GM13977 (cell line): ENCODE measurements around the gene SLC46A2.

Source experiments
- DNase-seq: peaks from one replicate; pipeline ENCODE4 v3.0.0; 2012; ENCODE audit warnings: low spot score
- in situ Hi-C: fragments of 300-500 bp; cut with MboI; formaldehyde crosslinking; loops from one replicate; pipeline ENCODE4 v1.12.0; 2022; ENCODE audit warnings: low sequenced_read_pairs, low pct_unique_long_range_greater_than_20kb, mixed read lengths, inconsistent platforms; ENCODE audit not compliant: unreplicated experiment
- TF ChIP-seq, protein P1 (sequence below): IDR thresholded peaks from 2 replicates; pipeline ENCODE4 v1.5.1; 2012; ENCODE audit warnings: mild to moderate bottlenecking, control low read depth; ENCODE audit not compliant: insufficient read depth; ENCODE audit errors: extremely low read depth, missing control alignments

SLC46A2 gene

DNA sequence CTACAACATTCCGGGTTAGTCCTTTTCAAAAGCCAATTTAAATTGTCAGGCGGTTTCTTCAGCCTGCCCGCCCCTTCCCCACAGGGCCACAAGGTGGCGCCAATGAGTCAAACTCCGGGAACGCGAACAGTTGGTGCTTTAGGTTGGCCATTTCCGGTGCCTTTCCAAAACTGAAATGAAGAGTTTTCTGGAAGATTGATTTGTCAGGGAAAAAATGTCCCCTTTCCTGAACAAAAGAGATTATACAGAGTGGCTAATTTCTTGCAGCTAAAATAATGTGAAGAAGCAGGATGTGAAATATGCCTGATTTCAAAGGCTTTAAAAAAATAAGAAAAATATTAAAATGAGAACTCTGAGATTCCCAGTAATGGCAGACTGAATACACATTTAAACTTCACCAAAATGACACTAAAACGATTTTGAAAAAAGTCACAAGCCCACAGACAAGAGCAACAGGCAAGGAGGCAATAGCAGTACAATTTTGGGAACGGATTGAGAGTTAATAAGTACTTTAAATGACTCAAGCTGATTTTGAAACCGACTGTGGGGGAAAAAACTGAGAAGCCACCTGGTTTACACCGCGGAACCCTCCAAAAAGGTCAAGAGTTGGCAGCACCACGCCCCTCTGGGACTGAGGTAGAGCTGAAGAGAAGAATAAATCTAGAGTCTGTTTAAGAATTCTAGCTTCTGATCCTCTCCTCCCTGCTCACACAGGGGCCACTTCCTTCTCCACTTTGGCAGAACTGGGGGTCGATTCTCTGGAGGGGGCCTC is 45.7 kb downstream of the SLC46A2 start:
- TF ChIP-seq, protein P1, sequence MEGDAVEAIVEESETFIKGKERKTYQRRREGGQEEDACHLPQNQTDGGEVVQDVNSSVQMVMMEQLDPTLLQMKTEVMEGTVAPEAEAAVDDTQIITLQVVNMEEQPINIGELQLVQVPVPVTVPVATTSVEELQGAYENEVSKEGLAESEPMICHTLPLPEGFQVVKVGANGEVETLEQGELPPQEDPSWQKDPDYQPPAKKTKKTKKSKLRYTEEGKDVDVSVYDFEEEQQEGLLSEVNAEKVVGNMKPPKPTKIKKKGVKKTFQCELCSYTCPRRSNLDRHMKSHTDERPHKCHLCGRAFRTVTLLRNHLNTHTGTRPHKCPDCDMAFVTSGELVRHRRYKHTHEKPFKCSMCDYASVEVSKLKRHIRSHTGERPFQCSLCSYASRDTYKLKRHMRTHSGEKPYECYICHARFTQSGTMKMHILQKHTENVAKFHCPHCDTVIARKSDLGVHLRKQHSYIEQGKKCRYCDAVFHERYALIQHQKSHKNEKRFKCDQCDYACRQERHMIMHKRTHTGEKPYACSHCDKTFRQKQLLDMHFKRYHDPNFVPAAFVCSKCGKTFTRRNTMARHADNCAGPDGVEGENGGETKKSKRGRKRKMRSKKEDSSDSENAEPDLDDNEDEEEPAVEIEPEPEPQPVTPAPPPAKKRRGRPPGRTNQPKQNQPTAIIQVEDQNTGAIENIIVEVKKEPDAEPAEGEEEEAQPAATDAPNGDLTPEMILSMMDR, result peak; percentile 96
- in situ Hi-C loops, result loop anchor here (10.0 kb wide), 1 partner anchor 50 kb away; the partner anchor contains the start of gene SLC46A2
- peak; percentile 80 for DNase-seq

DNA sequence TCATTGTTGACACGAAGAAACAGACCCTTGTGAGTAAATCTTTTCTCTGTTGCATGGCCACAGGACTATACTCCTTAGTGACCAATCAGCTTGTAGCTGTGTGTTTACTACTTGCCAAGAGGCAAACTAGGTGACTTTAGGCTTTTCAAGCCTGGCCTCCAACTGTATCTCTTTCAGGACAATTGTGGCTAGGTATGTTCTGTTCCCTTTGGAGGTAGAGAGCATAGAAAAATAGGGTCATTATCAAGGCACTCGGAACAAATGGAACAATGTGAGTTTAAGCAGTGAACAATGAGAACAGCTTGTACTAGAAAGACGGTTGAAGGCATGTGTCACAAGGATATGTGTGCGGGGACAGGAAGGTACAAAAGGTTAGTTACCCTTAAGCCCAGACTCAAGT is 48.1 kb downstream of the SLC46A2 start:
- TF ChIP-seq, protein P1, result no peak
- in situ Hi-C loops, result loop anchor here (10.0 kb wide), 1 partner anchor 52 kb away; the partner anchor contains the start of gene SLC46A2
- DNase-seq, result no peak

DNA sequence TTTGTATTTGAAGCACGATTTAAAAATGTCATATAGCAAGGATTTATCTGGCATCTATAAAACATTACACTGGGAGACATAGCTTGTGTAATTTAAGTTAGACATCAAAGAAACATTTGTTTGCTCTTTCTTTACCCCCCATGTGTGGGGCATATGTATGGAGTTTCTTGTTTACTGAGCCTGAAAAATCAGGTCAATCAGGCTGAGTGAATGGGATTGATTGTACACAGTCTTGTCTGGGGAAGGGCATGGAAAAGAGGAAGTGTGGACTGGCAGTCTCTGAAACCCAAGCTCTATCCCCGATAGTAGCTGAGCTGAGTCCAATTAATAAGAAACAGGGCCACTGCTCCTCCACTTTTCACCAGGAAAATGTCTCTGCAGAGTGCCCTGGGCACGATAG is 49.4 kb downstream of the SLC46A2 start:
- TF ChIP-seq, protein P1, result no peak
- no peak for DNase-seq
- in situ Hi-C loops, result loop anchor here (10.0 kb wide), 1 partner anchor 54 kb away; the partner anchor contains the start of gene SLC46A2

DNA sequence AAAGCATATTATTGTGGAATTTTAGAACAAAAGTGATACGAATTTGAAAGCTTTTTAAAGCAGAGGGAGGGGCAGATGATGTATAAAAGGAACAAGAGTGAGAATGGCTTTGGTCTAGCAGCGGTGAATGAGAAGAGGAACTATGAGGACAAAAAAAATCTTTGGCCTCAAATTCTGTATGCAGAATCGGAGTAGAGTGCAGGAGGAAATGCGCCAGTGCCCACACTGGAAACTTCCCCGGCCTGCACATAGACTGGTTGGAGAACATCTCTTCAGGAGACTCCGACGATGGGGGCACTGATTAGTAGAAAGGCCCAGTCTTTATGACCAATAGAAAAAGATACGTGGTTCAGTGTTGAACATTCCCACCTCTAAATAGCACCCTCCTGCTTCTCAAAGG is 51.3 kb downstream of the SLC46A2 start:
- in situ Hi-C loops, result no loop called here

DNA sequence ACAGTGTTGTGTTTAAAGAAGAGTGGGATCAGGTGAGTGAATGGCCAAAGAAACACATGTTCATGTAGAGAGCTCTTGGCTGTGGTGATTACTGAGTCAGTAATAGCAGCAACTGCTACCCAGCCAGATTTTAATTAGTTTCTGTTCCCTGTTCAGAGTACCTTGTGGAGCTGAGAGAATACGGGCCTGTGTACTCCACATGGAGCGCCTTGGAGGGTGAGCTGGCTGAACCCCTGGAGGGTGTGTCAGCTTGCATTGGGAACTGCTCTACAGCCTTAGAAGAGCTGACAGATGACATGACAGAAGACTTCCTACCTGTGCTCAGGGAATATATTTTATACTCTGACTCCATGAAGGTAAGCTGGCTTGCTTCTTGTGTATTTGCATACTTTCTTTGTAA is 52.3 kb downstream of the SLC46A2 start:
- in situ Hi-C loops, result no loop called here
- DNase-seq, result no peak
- TF ChIP-seq, protein P1, result no peak

More for the DNA sequence above, 51.3 kb downstream of the SLC46A2 start:
- DNase-seq, result no peak
- TF ChIP-seq, protein P1, result no peak

DNA sequence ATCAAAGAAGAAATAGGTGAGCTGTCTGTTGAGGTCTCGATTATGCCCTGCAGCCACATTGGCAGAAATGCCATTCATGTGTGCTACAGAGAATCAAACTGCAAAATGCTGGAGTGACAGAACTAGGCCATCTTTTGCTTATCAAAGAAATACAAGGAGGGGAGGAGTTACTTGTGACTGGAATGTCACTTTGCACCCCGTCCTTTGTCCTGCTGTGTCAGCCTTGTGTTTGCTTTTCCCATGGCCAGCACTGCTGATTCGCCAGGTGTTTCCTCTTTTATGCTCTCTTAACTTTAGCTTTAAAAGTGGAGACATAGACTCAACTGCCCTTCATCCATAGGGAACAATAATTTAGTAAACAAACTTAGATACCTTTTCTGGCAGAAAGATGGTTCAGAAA is 54.3 kb downstream of the SLC46A2 start:
- no peak for DNase-seq
- in situ Hi-C loops, result no loop called here
- TF ChIP-seq, protein P1, result no peak
